CD4-positive, alpha-beta T cell (primary cell): ENCODE measurements around the gene CADM4. TPM values are rescaled to one million over a fixed set of nuclear protein-coding genes. Genes with fewer than 3 reads are reported as not detected.

ENCODE experiments used
- ATAC-seq: fragments of 200-7000 bp; cut with Tn5 transposase; one replicate; pipeline ENCODE4 v1.10.0; 2022; ENCODE audit warnings: mild to moderate bottlenecking; ENCODE audit not compliant: poor library complexity
- CTCF ChIA-PET: fragments of 350-600 bp; sonication (Branson Sonifier 250); formaldehyde crosslinking; loops from one replicate; lab custom pipeline; 2021; ENCODE audit warnings: antibody characterized with exemption, inconsistent platforms; lab: Charles Lee
- POLR2A ChIA-PET: fragments of 350-600 bp; sonication (Branson Sonifier 250); formaldehyde crosslinking; loops from one replicate; lab custom pipeline; 2021; ENCODE audit warnings: antibody characterized with exemption, inconsistent platforms; lab: Charles Lee
- DNase-seq, 14 experiments: peaks; one replicate each; pipeline ENCODE4 v3.0.0-alpha.2; 2013 to 2020; ENCODE audit warnings: mixed read lengths in 2 of 14
- H3K27ac ChIP-seq, 2 donors: one replicate each; pipeline versions ENCODE4 v1.5.1 to v1.7.0; 2013; ENCODE audit warnings: low read length in 2 of 2, low read depth in 1 of 2, mild to moderate bottlenecking in 1 of 2
- H3K27me3 ChIP-seq, 2 experiments: 1 replicate in 1 of 2; 2 replicates in 1 of 2; pipeline versions ENCODE4 v1.6.1 to v1.7.0; 2013; ENCODE audit warnings: low read length in 2 of 2, control low read depth in 1 of 2, mild to moderate bottlenecking in 1 of 2, moderate library complexity in 1 of 2; ENCODE audit not compliant: insufficient read depth in 2 of 2, control insufficient read depth in 1 of 2
- H3K36me3 ChIP-seq: one replicate; pipeline ENCODE4 v1.6.1; 2013; ENCODE audit warnings: low read length, control low read depth; ENCODE audit not compliant: insufficient read depth
- H3K4me1 ChIP-seq: one replicate; pipeline ENCODE4 v1.6.1; 2013; ENCODE audit warnings: low read length, control low read depth; ENCODE audit not compliant: insufficient read depth
- H3K4me3 ChIP-seq: one replicate; pipeline ENCODE4 v1.5.1; 2013; ENCODE audit warnings: mild to moderate bottlenecking, low read length, moderate library complexity
- H3K9me3 ChIP-seq, 2 experiments: 1 replicate in 1 of 2; 2 replicates in 1 of 2; pipeline versions ENCODE4 v1.6.1 to v1.7.0; 2013; ENCODE audit warnings: low read length in 2 of 2, mild to moderate bottlenecking in 2 of 2, control low read depth in 1 of 2, moderate library complexity in 1 of 2; ENCODE audit not compliant: control insufficient read depth in 1 of 2, insufficient read depth in 1 of 2
- H3K27ac Mint-ChIP-seq: one replicate; pipeline ENCODE4 v1.8.0; 2020; ENCODE audit warnings: mixed read lengths
- H3K27me3 Mint-ChIP-seq: one replicate; pipeline ENCODE4 v1.8.0; 2021; ENCODE audit warnings: mixed read lengths
- H3K36me3 Mint-ChIP-seq: one replicate; pipeline ENCODE4 v1.8.0; 2021; ENCODE audit warnings: low read depth, mixed read lengths
- H3K4me1 Mint-ChIP-seq: one replicate; pipeline ENCODE4 v1.8.0; 2021; ENCODE audit warnings: low read depth, mixed read lengths
- H3K4me3 Mint-ChIP-seq: one replicate; pipeline ENCODE4 v1.8.0; 2020; ENCODE audit warnings: mild to moderate bottlenecking, mixed read lengths
- H3K9me3 Mint-ChIP-seq: one replicate; pipeline ENCODE4 v1.8.0; 2020; ENCODE audit warnings: mixed read lengths
- CTCF ChIP-seq: fragments of 200-600 bp; IDR thresholded peaks from one replicate; pipeline ENCODE4 v1.8.0; 2022; ENCODE audit warnings: antibody characterized with exemption, mild to moderate bottlenecking
- intact Hi-C, 2 experiments: fragments of 100-400 bp; cut with DNase I in 1 of 2; cut with micrococcal nuclease in 1 of 2; formaldehyde crosslinking; loops; one replicate each; pipeline versions ENCODE4 v1.15.1 to v1.9.0; 2023 to 2025; cut with DNase I, micrococcal nuclease
- total RNA-seq, 174 experiments: library from RNA in 2 of 174; stranded (reverse) in 2 of 174; gene quantifications; one replicate each; pipeline ENCODE4 v1.2.3 and lab custom pipeline; 2021 to 2026

CADM4 gene
- total RNA-seq, 2 experiments from 2014 or later: 0.28 to 0.36 TPM

GRCh38 chr19:43610493-43610892 is 29.2 kb downstream of the CADM4 start:
- peaks cover 39% of the 10 kb centered on the region for H3K36me3 ChIP-seq
- intact Hi-C loops: loop anchor here (5.0 to 10.0 kb wide), 2 partner anchors 42 to 54 kb away; no protein-coding TSS in a partner anchor
- no peak for TF ChIP-seq CTCF
- POLR2A ChIA-PET: no interaction called here
- Mint-ChIP-seq H3K4me3 (no peak overlapping the region), H3K27me3 (no peaks in the 10 kb centered on the region), H3K4me1 (peaks cover 33% of the 10 kb centered on the region), H3K9me3 (no peaks in the 10 kb centered on the region), H3K36me3 (peaks cover 43% of the 10 kb centered on the region), H3K27ac (peak overlapping the region; percentile 15)
- no peaks in the 10 kb centered on the region for H3K9me3 ChIP-seq
- peaks cover 2% of the 10 kb centered on the region for H3K4me1 ChIP-seq
- H3K27ac ChIP-seq: no peak overlapping the region
- H3K4me3 ChIP-seq: no peak overlapping the region
- CTCF ChIA-PET: no interaction called here
- DNase-seq (no peak), ATAC-seq (no peak)
- no peaks in the 10 kb centered on the region for H3K27me3 ChIP-seq

- Histone ChIP-seq H3K4me3 (no peak overlapping the region), H3K4me1 (peaks cover 2% of the 10 kb centered on the region), H3K36me3 (peaks cover 38% of the 10 kb centered on the region), H3K27ac (no peak overlapping the region), H3K9me3 (no peaks in the 10 kb centered on the region), H3K27me3 (no peaks in the 10 kb centered on the region)
- TF ChIP-seq CTCF: no peak
- ChIA-PET CTCF (no interaction called here), POLR2A (interaction anchor here (1.2 kb wide), 1 partner anchor 15 kb away, joined by 3 read pairs; no protein-coding TSS in a partner anchor)
- ATAC-seq: no peak
- H3K4me1 Mint-ChIP-seq: peaks cover 31% of the 10 kb centered on the region
- H3K27ac Mint-ChIP-seq: no peak overlapping the region
- no peak overlapping the region for H3K4me3 Mint-ChIP-seq
- peaks cover 43% of the 10 kb centered on the region for H3K36me3 Mint-ChIP-seq
- no peaks in the 10 kb centered on the region for H3K27me3 Mint-ChIP-seq
- DNase-seq: no peak
- H3K9me3 Mint-ChIP-seq: no peaks in the 10 kb centered on the region
- intact Hi-C loops: loop anchor here (5.0 to 10.0 kb wide), 2 partner anchors 42 to 55 kb away; no protein-coding TSS in a partner anchor
Observed at GRCh38 chr19:43609872-43610271, 29.8 kb downstream of the CADM4 start.

- peaks cover 25% of the 10 kb centered on the region for H3K36me3 Mint-ChIP-seq
- intact Hi-C loops: no loop called here
- ChIA-PET CTCF (interaction anchor here (1.9 kb wide), 1 partner anchor 13 kb away, joined by 4 read pairs; no protein-coding TSS in a partner anchor), POLR2A (interaction anchor here (1.1 kb wide), 1 partner anchor 12 kb away, joined by 4 read pairs; the partner anchor contains the start of gene IRGQ)
- Histone ChIP-seq H3K27me3 (no peaks in the 10 kb centered on the region), H3K4me3 (no peak overlapping the region), H3K9me3 (no peaks in the 10 kb centered on the region), H3K27ac (no peak overlapping the region), H3K4me1 (no peaks in the 10 kb centered on the region), H3K36me3 (peaks cover 28% of the 10 kb centered on the region)
- TF ChIP-seq CTCF: no peak
- no peak overlapping the region for H3K4me3 Mint-ChIP-seq
- peaks cover 10% of the 10 kb centered on the region for H3K4me1 Mint-ChIP-seq
- peak overlapping the region; percentile 47 for H3K27ac Mint-ChIP-seq
- DNase-seq (no peak), ATAC-seq (no peak)
- no peaks in the 10 kb centered on the region for H3K9me3 Mint-ChIP-seq
- no peaks in the 10 kb centered on the region for H3K27me3 Mint-ChIP-seq
Observed at GRCh38 chr19:43607238-43608205, 32.1 kb downstream of the CADM4 start.
